NCI-H226 (cell line): ENCODE results near the gene HAND2.

Experiments
- DNase-seq: peaks from one replicate; pipeline ENCODE4 v3.0.0-alpha.2; 2015

The HAND2 gene

GRCh38 chr4:173529477-173530325, at the start of gene HAND2:
Gene HAND2, minus strand, starts transcription at chr4:173530229. Its CDS starts 940 bp downstream, at chr4:173529289.
- peak; percentile 54 for DNase-seq

- no peak for DNase-seq
Observed at GRCh38 chr4:173578956-173579355, 48.9 kb upstream of the HAND2 start.

- DNase-seq = no peak
Observed at GRCh38 chr4:173577963-173578362, 47.9 kb upstream of the HAND2 start.

- DNase-seq = no peak
Observed at GRCh38 chr4:173575482-173576152, 45.6 kb upstream of the HAND2 start.

- no peak for DNase-seq
Observed at GRCh38 chr4:173573725-173574124, 43.7 kb upstream of the HAND2 start.

GRCh38 chr4:173573286-173573685, 43.3 kb upstream of the HAND2 start:
- DNase-seq = no peak

- DNase-seq = no peak
Observed at GRCh38 chr4:173572493-173573129, 42.6 kb upstream of the HAND2 start.

GRCh38 chr4:173571620-173572019, 41.6 kb upstream of the HAND2 start:
- DNase-seq = no peak

- no peak for DNase-seq
Observed at GRCh38 chr4:173565281-173565680, 35.3 kb upstream of the HAND2 start.

- no peak for DNase-seq
Observed at GRCh38 chr4:173564461-173564860, 34.4 kb upstream of the HAND2 start.

- DNase-seq = no peak
Observed at GRCh38 chr4:173560896-173561295, 30.9 kb upstream of the HAND2 start.

GRCh38 chr4:173556398-173557131, 26.5 kb upstream of the HAND2 start:
- no peak for DNase-seq

GRCh38 chr4:173547889-173548288, 17.9 kb upstream of the HAND2 start:
- no peak for DNase-seq

GRCh38 chr4:173546776-173547175, 16.7 kb upstream of the HAND2 start:
- no peak for DNase-seq

GRCh38 chr4:173545440-173545839, 15.4 kb upstream of the HAND2 start:
- no peak for DNase-seq

GRCh38 chr4:173543266-173543665, 13.2 kb upstream of the HAND2 start:
- DNase-seq = no peak

- DNase-seq = no peak
Observed at GRCh38 chr4:173539986-173540385, 10.0 kb upstream of the HAND2 start.

GRCh38 chr4:173538909-173539445, 8.9 kb upstream of the HAND2 start:
- no peak for DNase-seq

GRCh38 chr4:173538148-173538908, 8.3 kb upstream of the HAND2 start:
- no peak for DNase-seq

- DNase-seq = no peak
Observed at GRCh38 chr4:173537613-173538147, 7.7 kb upstream of the HAND2 start.

GRCh38 chr4:173536808-173537429, 6.9 kb upstream of the HAND2 start:
- no peak for DNase-seq
